Left cardiac atrium (tissue), 4 donors: ENCODE measurements around the gene HOXB7. TPM values are rescaled to one million over a fixed set of nuclear protein-coding genes. Genes with fewer than 3 reads are reported as not detected.

ENCODE experiments used
- ATAC-seq, 2 donors: fragments of 200-7000 bp; cut with Tn5 transposase; one replicate each; pipeline ENCODE4 v1.9.1; 2020; ENCODE audit warnings: mild to moderate bottlenecking in 2 of 2, moderate library complexity in 2 of 2
- DNase-seq: peaks from one replicate; pipeline ENCODE4 v3.0.0-alpha.2; 2020
- intact Hi-C, 2 donors: fragments of 100-400 bp; cut with DNase I; formaldehyde crosslinking; loops; one replicate each; pipeline versions ENCODE4 v1.14.1 to v1.15.1; 2022 to 2023
- total RNA-seq, 2 donors: library from RNA; stranded (reverse); fragmentation: NEBNext Ultra II Directional; extraction: Animal tissue kit (Norgen Biotek cat#: 25700); gene quantifications; one replicate each; pipeline ENCODE4 v1.2.1, GENCODE V29; 2021
- donor health status: DM: no; HTN: yes; CAD: no.
- donor health status: DM: no; HTN: yes; CAD: no; lungs with severe emphysema.
- donor health status: DM: yes; HTN: yes; CAD: no.
- donor health status: Dilated cardiomyopathy.

The HOXB7 gene
- total RNA-seq, 2 donors from 2014 or later = 0.44 to 1.1 TPM

DNA sequence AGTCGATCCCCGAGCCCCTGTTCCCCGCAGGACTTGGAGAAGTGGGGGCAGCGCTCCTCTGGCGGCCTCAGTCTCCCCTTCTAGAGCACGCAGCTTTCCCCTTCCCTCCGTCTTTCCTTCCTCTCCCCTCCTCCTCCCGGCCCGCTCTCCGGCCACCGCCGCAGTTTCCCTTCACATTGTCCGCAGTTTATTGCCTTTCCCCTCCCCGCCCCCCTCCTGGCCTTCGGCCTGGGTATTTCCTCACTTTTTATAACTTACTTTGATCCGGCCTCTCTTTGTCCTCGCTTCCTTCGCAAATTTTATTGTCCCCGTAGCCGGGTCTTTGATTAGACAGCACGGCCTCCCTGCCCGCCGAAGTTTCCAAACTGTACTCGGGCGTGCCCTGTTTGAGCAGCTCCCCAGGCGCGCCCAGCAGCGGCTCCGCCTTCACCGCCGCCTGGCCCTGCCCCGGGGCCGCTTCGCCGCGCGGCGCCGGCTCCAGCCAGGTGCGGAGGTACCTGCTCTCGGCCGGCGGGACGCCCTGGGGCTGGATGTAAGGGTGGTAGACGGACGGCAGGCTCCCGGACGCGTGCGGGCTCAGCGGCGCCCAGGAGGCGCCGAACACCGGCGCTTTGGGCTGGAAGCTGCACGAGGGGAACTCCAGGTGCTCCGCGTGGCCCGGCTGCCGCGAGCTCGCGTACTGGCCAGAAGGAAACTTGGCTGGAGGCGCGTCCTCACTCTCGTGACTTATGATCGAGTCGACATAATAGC, 14.9 kb upstream of the HOXB7 start:
- intact Hi-C loops = no loop called here
- DNase-seq (no peak), ATAC-seq (peak; percentile 58 to 78)

DNA sequence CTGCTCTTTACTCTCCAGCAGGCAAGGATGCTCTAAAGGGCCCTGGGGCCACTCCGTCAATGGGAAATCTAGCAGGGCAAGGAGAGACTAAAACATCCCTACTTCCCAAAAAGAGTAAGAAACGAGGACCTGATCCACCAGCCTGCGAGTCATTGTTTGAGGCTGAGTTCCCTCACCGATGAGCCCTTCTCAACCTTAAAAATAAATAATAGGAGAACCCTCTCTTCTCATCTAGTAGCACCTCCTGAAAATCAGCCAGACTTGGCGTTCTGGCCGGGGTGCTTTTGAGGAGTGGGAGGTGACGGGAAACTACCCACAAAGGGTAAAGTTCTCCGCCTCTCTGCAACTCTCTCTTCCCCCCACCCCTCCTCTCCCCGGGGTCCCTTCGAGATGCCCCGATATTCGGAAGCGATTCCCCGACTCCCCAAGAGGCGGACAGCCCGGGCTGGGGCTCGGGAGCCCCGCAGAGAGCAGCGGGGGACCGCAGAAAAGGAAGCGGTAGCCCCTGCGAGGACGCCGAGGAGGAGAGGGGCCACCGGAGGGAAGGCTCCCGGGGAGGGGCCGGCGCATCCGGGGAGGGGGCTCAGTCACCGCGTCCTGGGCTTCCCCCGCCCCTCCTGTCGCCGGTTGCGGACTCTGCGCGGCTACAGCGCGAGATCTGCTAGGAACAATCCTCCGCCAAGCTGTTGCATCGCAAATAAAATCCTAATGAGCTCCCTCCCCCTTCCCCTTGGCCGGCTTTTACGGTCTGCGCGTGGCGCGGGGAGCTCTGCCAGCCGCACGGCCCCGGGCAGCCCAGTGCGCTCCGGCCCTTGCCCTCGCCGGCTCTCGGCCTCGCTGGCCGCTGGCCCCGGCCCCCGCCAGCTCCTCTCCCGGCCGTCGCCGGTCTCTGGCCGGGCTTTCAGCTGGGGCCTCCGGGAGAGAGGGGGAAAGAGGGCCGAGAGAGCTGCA, 14.0 kb upstream of the HOXB7 start:
- ATAC-seq (peak; percentile 48), DNase-seq (no peak)

DNA sequence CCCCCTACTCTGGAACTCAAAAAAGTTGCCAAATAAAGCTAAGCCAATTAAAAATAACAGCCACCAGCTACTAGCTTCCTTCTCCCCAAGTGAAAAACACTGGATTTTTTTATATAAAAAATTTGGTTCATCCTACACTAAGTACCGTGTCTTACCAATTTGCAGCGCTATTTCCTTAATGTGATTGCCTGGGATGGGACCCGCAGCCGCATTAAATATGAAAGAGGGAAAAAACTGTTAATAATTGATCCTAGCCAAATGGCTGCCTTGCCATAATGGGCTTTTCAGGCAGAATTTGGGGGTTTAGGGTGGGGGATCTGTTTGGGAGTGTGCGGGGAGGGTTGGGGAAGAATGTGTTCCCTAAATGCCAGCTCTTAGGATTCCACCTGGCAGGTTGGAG, 13.3 kb upstream of the HOXB7 start:
- no peak for ATAC-seq
- no peak for DNase-seq
- intact Hi-C loops = no loop called here

More for the DNA sequence above, 14.0 kb upstream of the HOXB7 start:
- intact Hi-C loops = no loop called here

DNA sequence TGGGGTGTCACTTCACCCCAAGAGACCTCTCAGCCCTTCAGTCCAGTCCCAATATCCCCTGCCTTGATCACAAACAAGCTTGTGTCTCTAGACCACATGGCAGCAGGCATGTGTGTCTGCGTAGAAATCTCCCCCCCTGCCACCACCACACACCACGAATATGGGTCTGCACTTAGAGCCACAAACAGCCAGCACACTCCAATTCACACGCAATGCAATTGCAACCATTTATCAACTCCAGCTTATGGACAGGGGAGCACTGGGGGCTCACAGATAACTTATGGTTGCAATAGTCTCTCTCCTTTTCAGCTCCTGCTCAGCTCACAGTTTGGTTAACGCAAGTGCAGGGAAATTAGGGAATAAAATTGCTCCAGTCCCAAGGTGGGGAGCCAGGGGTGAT, 12.8 kb upstream of the HOXB7 start:
- intact Hi-C loops = no loop called here
- DNase-seq = no peak
- ATAC-seq = no peak

DNA sequence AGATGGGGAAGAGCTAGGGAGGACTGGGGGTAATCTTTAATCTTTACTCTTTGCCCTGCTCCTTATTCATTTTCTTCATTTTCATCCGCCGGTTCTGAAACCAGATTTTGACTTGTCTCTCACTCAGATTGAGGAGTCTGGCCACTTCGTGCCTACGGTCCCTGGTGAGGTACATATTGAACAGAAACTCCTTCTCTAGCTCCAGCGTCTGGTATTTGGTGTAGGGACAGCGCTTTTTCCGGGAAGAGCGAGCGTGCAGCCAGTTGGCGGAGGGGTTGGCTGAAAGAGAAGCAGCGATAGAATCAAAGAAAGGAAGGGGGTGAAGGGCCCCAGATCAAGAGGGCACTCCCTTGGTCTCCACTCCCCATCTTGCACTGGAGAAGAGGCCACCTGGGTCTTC, 12.0 kb upstream of the HOXB7 start:
- DNase-seq (no peak), ATAC-seq (no peak)
- intact Hi-C loops = no loop called here

DNA sequence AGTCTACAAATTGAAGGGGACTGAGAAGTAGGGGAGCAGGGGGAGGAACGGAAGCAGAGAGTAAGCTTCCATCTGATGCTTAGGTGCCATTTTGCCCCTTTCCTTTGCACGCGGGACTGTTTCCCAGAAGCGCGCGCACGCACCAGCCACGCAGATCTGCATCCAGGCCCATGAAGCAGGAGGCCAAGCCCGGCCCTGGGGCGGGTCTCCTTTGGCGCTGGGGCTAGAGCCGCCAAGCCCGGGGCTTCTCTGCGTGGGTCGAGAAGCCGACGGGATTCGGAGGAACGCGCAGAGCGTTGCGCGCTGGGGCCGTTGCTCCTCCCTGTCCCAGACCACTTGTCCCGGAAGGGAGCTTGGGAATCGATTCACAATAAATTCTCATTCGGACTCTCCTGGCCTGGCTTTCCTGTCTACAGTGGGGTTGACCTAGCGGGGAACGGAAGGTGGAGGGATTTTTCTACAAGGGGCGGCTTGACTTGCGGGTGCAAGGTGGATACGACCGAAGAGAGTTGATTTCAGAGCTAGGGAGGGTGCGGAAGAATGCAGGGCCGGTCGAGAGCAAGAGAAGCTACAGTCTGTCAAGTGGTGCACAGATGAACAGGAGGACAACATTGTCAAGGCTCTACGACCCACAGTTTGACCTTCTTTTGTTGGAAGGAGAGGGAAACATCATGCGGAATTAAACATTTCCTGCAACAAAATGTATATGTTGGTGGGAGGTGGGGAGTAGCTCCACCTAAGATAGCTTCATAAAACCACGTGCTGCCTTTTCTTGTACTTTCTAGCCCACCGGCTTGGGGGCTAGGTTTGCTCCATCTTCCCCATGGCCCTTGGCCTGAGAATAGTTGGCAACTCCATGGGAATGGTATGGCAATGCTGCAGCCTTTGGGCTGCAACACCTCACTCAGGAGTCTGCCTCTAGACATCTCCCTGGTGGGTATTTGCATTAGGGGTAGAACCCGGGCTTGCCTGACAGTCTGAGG, 10.9 kb upstream of the HOXB7 start:
- DNase-seq = no peak
- intact Hi-C loops = no loop called here
- no peak for ATAC-seq

DNA sequence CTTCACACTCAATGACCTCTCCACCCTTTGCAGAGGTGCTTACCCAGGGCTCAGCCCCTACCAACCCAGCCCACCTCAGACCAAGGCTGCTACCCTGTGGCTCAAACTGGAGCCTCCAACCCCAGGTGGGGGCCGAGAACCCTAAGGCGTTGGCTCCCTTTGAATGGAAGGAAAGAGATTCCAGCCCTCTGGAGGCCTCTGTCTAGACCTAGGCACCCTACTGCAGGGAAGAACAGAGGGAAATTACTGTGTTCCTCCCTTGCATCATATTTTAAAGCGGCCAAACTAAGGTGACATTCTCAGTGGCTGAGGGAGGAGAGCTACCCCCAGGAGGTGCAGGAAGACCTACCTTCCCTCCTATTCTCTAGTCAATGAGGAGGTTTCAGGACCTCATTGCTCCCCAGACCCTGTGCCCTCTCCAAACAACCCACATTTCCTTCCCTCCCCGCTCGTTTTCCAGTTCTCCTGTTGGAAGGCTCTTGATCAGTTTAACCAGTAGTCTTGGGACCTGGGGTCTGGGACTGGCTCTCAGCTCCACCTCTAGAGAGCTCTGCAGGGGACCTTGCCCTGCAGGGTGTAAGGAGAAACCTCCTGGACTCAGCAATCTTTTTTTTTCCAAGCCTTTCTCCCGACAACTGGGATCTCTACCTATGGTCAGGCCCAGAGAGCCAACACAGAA, 9.8 kb upstream of the HOXB7 start:
- no peak for ATAC-seq
- no peak for DNase-seq
- intact Hi-C loops = no loop called here

DNA sequence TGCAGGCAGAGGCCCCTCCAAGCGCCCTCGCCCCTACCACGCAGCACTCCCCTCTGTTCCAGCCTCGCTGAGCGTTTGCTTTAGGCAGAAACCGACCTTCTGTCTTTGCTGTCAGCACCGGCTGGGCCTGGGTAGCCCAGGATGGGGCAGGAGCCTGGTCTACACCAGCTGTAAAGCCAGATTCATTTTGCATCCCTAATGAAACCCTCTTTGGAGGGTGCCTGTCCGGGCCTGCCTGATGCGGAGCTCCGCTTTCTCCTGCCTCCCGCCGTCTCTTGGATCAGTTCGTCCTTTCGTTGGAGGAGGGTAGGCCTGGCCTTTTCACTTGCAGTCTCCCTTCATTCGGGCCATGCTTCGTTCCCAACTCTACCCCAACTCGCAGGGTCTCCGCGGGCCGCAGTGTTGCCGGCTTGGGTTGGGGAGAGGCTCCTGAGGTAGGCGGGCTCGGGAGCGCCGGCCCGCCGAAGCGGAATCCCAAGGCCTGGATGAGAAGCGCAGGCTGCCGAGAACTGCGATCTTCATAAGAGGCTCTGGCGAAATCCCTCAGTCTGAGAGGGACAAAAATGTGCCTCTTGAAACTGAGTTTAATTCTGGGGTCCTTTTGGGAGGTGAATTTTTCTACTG, 9.1 kb upstream of the HOXB7 start:
- intact Hi-C loops = loop anchor here (5.0 to 10.0 kb wide), 3 partner anchors 285 to 595 kb away; no protein-coding TSS in a partner anchor
- no peak for DNase-seq

DNA sequence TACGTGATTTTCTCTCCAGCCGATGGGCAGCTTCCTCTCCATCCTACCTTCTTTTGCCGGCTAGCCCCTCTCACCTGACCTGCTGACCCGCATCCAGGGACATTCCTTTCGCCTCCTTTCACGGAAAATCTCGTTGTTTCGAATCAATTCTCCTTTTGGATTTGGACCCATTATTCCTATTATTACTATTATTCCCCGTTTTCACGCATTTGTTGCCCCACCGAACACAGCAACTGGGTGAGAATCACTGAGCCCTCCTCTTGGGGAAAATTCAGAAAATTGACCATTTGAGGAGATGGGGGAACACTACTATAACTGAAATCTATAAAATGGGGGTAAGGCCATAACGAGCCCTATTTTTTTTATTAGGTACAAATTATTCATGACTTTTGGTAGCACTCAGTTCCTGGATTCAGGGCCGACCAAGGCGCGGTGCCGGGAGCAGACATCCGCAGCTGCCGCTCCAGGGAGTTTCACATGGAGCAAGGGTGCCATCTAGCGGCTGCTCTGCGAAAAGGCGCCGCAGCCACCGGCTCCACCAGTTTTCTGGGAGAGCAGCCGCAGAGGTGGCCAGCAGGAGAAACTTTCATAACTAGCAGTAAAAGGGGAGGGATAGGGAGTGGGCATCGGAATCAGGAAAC, 7.6 kb upstream of the HOXB7 start:
- peak; percentile 91 to 93 for ATAC-seq
- intact Hi-C loops = loop anchor here (5.0 to 10.0 kb wide), 3 partner anchors 284 to 594 kb away; no protein-coding TSS in a partner anchor

More for the DNA sequence above, 9.1 kb upstream of the HOXB7 start:
- no peak for ATAC-seq

DNA sequence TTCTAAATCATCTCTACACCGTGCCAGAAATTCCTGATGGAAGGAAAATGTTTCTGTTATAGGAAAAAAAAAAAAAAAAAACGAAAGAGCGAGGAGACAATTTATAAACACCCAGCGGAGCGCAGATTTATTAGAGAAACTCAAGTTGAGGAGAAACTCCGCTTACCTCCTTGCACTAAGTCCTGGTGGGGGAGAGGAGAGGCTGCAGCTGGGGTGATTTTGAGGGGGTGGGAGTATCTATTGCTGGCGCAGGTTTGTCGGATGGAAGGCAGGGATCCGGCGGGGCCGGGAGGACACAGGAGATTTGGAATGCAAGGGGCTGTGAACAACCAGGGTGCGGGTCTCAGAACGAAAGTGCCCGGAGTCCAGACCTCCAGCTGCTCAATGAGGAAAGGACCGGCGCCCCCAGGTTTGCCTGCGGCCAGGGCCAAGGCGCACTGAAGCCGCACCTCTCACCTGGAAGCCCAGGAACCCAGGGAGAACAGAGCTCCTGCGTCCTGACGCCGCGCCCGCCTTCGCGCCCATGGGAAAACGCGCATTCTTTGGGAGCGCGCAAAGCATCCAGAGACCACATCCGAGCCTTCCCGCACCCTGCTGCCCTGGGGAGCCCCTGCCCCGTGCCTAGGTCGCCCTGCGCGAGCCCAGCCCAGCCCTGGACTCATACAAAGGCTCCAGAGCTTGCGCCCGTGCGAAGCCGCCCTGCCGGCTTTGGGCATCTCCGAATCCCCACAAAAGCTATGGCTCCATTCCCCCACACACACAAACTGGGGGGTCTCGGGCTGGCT, 6.8 kb upstream of the HOXB7 start:
- DNase-seq (no peak), ATAC-seq (no peak)
- intact Hi-C loops = loop anchor here (5.0 to 10.0 kb wide), 3 partner anchors 283 to 593 kb away; no protein-coding TSS in a partner anchor

More for the DNA sequence above, 7.6 kb upstream of the HOXB7 start:
- DNase-seq = peak; percentile 84

DNA sequence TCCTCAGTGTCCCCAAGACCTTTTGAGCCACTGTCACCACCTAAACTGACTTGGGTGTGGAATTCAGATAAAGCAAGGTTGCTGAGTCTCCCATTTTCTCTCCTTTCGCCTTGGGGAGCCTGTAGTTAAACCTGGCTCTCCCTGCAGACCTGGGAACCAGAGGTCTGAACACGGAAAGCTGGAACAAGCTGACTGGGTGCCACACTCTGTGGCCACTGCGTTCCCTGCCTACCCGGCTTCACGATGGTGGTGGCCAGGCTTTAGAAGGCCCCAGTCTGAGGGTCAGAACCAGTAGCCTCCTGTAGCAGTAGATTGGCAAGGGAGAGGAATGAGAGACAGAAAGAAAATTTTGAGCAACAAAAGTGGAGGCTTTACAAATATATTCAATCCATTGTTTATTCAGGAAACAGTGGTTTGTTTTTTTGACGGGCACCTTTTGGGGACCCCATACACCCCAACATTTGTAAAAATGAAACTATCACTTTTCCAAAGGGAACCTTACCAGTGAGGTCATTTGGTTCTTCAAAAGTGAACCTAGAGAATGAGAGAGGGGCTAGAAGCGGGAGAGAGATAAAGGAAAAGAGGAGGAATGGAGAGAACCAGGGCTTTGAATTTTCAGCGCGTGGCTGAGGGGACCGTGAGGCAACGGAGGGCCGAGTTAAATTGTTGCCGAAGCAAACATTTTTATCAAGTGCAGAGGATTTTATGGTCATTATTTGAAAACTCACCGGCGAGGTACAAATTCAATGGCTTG, 6.1 kb upstream of the HOXB7 start:
- intact Hi-C loops = loop anchor here (5.0 to 10.0 kb wide), 3 partner anchors 282 to 592 kb away; no protein-coding TSS in a partner anchor
- DNase-seq (no peak), ATAC-seq (no peak)

DNA sequence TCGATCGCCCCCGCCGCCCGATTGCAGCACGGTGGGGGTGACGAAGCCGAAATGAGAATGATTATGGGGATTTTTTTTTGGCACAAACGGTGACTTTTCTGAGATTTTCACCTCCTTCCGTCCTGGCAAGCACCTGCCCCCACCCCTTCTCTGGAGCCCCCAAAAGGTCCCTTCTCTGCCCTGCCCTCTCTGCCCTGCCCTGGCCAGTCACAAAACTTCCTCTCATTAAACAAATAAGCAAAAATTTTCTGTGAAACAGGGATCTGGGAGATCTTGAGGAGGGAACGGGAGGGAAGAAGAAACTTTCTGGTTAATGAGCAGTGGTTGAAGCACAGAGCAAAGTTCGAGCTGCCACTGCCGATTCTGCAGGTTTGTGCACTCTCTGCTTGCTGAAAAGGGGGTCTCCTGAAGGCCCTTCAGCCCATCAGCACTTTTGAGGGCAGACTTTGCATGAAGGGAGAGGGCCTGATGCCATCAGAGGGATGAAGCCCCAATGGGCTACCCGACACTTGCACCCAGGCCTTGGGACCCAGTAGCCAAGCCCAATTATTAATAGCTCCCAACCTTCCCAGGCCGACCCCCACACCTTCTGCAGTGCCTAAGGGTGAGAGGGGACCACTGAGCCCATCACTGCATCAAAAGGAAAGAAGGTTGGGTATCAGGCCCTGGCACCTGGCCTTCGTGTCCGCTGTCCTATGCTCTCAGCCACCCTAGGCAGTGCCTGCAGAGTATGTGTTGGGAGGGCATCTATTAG, 5.3 kb upstream of the HOXB7 start:
- DNase-seq = no peak
- intact Hi-C loops = loop anchor here (5.0 to 10.0 kb wide), 3 partner anchors 281 to 591 kb away; no protein-coding TSS in a partner anchor
- no peak for ATAC-seq

DNA sequence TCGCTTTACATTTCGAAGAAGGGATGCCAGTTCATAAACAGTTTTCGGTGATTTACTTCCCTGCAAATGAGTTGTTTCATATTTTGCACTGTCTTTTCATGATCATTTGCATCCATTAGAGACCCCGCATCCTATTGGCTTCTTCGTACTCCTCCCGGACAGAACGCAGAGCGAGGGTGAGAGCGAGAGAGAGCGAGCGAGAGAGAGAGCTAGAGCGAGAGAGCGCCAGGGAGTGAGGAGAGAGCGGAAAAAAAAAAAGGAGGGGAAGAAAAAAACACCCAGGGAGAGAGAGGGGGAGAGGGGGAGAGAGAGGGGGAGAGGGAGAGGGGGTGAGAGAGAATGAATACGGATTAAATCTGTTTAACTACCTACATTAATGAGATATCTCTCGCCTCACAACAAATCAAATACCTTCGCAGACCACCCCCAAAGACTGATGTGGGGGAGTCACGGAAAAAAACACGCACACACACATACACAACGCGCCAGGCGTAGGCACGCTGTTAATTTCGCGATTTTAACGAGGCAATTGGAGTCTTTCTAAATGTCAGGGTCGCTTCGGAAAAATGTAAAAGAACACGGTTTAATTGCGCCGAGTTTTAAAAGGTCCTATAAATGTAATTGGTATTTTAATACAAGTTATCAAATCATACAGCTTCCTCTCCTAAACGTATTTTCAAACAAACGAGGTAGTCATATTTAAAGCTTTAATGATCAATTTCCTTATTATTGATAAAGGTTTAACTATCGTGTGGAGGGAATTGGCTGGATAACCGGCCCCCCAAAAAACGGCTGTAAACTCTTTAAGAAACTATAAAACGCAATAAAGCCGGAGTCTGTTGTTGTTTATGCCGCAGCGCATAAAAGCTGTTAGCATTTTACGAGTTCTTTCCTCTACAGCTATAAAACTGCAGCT, 4.5 kb upstream of the HOXB7 start, which contains the start of gene HOXB8:
Gene HOXB8 (minus strand): TSS at position 246 of the 916 bp plus-strand sequence. CDS start 588 bp downstream, outside the sequence.
- intact Hi-C loops = loop anchor here (5.0 to 10.0 kb wide), 3 partner anchors 281 to 591 kb away; no protein-coding TSS in a partner anchor
- ATAC-seq (no peak), DNase-seq (no peak)
